ENCODE results near the gene ACTL8.

The ACTL8 gene

DNA sequence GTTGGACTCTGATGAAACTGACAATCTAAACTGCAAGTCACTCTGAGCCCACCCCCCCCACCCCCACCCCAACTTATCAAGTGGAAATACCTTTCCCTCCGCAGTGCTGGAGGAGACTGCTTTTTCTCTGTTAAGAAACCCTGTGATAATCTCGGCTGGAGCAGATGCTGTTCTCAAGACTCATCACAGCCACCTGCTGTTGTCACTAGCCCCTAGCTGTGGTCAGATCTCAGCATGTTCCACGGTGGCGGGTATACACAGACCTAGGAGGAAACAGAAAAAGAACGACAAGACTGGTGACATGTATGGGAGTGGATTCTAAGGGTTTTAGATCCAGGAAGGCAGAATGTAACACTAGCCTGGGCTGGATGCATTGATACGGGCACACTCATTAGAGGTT is 2.3 kb downstream of the ACTL8 start:
- Histone ChIP-seq H3K36me3 (replicated peaks; ENCODE audit: insufficient read depth, low read length) (no peaks in the 10 kb centered on the region), H3K4me2 (ENCODE audit: low read depth, low read length) (no peak overlapping the region), H3F3A (ENCODE audit: insufficient read depth, low read length) (no peaks in the 10 kb centered on the region), H3K9ac (ENCODE audit: low read length) (no peak overlapping the region), H4K20me1 (ENCODE audit: insufficient read depth, low read length) (no peaks in the 10 kb centered on the region), H3K79me2 (ENCODE audit: low read length) (no peaks in the 10 kb centered on the region), H2AFZ (ENCODE audit: low read length) (no peak overlapping the region), H3K9me3 (replicated peaks; ENCODE audit: insufficient read depth, low read length) (no peaks in the 10 kb centered on the region), H3K9me2 (replicated peaks; ENCODE audit: insufficient read depth, low read length) (no peaks in the 10 kb centered on the region), H3K27ac (ENCODE audit: low read length) (no peak overlapping the region), H3K4me1 (ENCODE audit: low read length) (no peaks in the 10 kb centered on the region), H3K4me3 (ENCODE audit: low read length) (no peak overlapping the region), H3K27me3 (replicated peaks; ENCODE audit: insufficient read depth, low read length) (peaks cover 40% of the 10 kb centered on the region)
- no peak for DNase-seq
- no peak for TF ChIP-seq EZH2phosphoT487 (IDR thresholded peaks at IDR 0.05; ENCODE audit: low read length)
- TF ChIP-seq EZH2 (optimal IDR thresholded peaks at IDR 0.05; ENCODE audit: low read depth, low read length): no peak
- TF ChIP-seq, protein P1, sequence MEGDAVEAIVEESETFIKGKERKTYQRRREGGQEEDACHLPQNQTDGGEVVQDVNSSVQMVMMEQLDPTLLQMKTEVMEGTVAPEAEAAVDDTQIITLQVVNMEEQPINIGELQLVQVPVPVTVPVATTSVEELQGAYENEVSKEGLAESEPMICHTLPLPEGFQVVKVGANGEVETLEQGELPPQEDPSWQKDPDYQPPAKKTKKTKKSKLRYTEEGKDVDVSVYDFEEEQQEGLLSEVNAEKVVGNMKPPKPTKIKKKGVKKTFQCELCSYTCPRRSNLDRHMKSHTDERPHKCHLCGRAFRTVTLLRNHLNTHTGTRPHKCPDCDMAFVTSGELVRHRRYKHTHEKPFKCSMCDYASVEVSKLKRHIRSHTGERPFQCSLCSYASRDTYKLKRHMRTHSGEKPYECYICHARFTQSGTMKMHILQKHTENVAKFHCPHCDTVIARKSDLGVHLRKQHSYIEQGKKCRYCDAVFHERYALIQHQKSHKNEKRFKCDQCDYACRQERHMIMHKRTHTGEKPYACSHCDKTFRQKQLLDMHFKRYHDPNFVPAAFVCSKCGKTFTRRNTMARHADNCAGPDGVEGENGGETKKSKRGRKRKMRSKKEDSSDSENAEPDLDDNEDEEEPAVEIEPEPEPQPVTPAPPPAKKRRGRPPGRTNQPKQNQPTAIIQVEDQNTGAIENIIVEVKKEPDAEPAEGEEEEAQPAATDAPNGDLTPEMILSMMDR (IDR thresholded peaks at IDR 0.05; ENCODE audit: low read length): no peak

DNA sequence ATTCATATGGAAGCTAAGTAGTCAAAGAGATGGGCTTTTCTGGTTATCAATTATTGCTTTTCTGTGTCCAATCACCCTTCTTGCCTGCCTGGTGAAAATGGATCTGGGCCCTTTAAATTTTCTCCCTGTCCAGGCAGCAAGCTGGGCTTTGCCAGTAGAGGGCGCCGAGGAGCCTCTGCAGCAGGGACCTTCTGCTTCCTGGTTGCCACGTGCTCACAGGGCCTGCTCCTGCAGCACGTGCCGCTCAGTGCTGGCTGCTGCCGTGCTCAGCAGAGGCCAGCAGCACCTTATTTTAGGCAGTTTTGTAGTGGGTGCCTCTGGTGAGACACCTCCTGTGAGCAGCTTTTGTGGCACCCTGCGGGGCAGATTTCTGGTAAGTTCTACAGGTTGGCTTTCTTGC is 4.0 kb downstream of the ACTL8 start:
- H3K36me3 ChIP-seq (replicated peaks; ENCODE audit: insufficient read depth, low read length): no peaks in the 10 kb centered on the region
- peak; percentile 27 for DNase-seq
- no peak overlapping the region for H2AFZ ChIP-seq (ENCODE audit: low read length)
- no peak for TF ChIP-seq EZH2 (optimal IDR thresholded peaks at IDR 0.05; ENCODE audit: low read depth, low read length)
- TF ChIP-seq, protein P1 (IDR thresholded peaks at IDR 0.05; ENCODE audit: low read length): peak; percentile 46
- no peaks in the 10 kb centered on the region for H3F3A ChIP-seq (ENCODE audit: insufficient read depth, low read length)
- H3K4me2 ChIP-seq (ENCODE audit: low read depth, low read length): no peak overlapping the region
- H3K4me1 ChIP-seq (ENCODE audit: low read length): no peaks in the 10 kb centered on the region
- H3K9ac ChIP-seq (ENCODE audit: low read length): no peak overlapping the region
- no peak overlapping the region for H3K27ac ChIP-seq (ENCODE audit: low read length)
- H4K20me1 ChIP-seq (ENCODE audit: insufficient read depth, low read length): no peaks in the 10 kb centered on the region
- no peak overlapping the region for H3K4me3 ChIP-seq (ENCODE audit: low read length)
- H3K9me2 ChIP-seq (replicated peaks; ENCODE audit: insufficient read depth, low read length): no peaks in the 10 kb centered on the region
- peaks cover 56% of the 10 kb centered on the region for H3K27me3 ChIP-seq (replicated peaks; ENCODE audit: insufficient read depth, low read length)
- no peaks in the 10 kb centered on the region for H3K79me2 ChIP-seq (ENCODE audit: low read length)
- H3K9me3 ChIP-seq (replicated peaks; ENCODE audit: insufficient read depth, low read length): no peaks in the 10 kb centered on the region

DNA sequence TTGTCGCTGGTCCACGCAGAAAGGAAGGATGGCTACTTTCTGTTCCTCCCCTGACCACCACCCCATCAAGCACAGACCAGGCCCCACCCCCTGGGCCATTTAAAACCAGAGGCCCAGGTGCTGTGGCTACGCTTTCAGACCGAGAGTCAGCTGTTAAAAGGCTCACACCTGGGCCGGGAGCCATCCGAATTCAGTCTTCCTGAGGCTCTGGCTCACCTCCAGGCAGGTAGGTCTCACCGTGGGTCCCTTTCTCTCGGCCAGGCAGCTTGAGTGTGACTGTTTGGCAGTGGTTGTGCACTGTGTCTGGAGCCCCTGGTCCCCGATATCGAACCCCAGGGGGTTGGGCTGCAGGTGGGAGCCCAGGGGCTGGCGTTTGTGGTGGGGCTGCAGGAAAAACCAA is 7.2 kb downstream of the ACTL8 start:
- Histone ChIP-seq H3K79me2 (ENCODE audit: low read length) (no peaks in the 10 kb centered on the region), H3K9me2 (replicated peaks; ENCODE audit: insufficient read depth, low read length) (no peaks in the 10 kb centered on the region), H2AFZ (ENCODE audit: low read length) (no peak overlapping the region), H3K9ac (ENCODE audit: low read length) (no peak overlapping the region), H3K4me1 (ENCODE audit: low read length) (no peaks in the 10 kb centered on the region), H3K4me3 (ENCODE audit: low read length) (no peak overlapping the region), H3K36me3 (replicated peaks; ENCODE audit: insufficient read depth, low read length) (no peaks in the 10 kb centered on the region), H3K4me2 (ENCODE audit: low read depth, low read length) (no peak overlapping the region), H3F3A (ENCODE audit: insufficient read depth, low read length) (no peaks in the 10 kb centered on the region), H3K27ac (ENCODE audit: low read length) (no peak overlapping the region), H3K27me3 (replicated peaks; ENCODE audit: insufficient read depth, low read length) (peaks cover 68% of the 10 kb centered on the region), H3K9me3 (replicated peaks; ENCODE audit: insufficient read depth, low read length) (no peaks in the 10 kb centered on the region), H4K20me1 (ENCODE audit: insufficient read depth, low read length) (no peaks in the 10 kb centered on the region)
- TF ChIP-seq EZH2 (optimal IDR thresholded peaks at IDR 0.05; ENCODE audit: low read depth, low read length) (no peak), EZH2phosphoT487 (IDR thresholded peaks at IDR 0.05; ENCODE audit: low read length) (no peak)
- TF ChIP-seq, protein P1 (IDR thresholded peaks at IDR 0.05; ENCODE audit: low read length): no peak
- no peak for DNase-seq
